Measurements from ENCODE around the gene MAPT. TPM values are rescaled to one million over a fixed set of nuclear protein-coding genes. Genes with fewer than 3 reads are reported as not detected.
A peak's percentile ranks its signal among the peaks of the same experiment; 100 is the strongest.

Gene MAPT
- polyA plus RNA-seq, 3 donors: 0.04 TPM; not detected in 2

DNA sequence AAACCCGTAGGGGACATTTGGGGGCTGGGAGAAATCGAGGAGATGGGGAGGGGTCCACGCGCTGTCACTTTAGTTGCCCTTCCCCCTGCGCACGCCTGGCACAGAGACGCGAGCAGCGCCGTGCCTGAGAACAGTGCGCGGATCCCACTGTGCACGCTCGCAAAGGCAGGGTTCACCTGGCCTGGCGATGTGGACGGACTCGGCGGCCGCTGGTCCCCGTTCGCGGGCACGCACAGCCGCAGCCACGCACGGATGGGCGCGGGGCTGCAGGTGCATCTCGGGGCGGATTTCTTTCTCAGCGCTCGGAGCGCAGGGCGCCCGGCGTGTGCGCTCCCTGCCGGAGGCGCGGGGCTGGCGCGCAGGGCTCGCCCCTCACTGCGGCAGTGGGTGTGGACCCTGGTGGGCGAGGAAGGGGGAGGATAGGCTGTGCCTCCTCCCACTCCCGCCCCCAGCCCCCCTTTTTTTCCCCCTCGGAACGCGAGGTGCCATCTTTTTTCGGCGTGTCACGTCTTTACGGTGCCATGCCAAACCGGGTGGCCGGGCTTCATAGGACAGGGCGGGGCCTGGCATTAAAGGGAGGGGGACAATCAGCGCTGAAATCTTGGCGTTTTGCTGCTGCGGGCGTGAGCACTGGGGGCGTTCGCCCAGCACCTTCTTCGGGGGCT lies 1.1 kb downstream of the MAPT start:
- Mint-ChIP-seq H3K4me3 (peak overlapping the region; percentile 76 to 86), H3K27me3 (ENCODE audit: low read depth in 3 of 3) (peaks cover 56 to 91% (median 72%) of the 10 kb centered on the region in 3 donors), H3K36me3 (peaks cover 0 to 4% of the 10 kb centered on the region in 2 donors), H3K27ac (no peak overlapping the region), H3K4me1 (peaks cover 16% of the 10 kb centered on the region), H3K9me3 (peaks cover 2 to 20% (median 10%) of the 10 kb centered on the region in 7 donors)
- intact Hi-C loops (cut with micrococcal nuclease): loop anchor here in 1 of 2 donors (10.0 kb wide), 1 partner anchor 369 kb away; no protein-coding TSS in a partner anchor
- no peaks in the 10 kb centered on the region for H4K20me1 ChIP-seq (ENCODE audit: insufficient read depth, low read length)
- peak overlapping the region; percentile 97 for H3K4me2 ChIP-seq (replicated peaks; ENCODE audit: extremely low read depth, low read length, poor library complexity, severe bottlenecking)
- no peak overlapping the region for H3K27ac ChIP-seq (ENCODE audit: low read depth in 1 of 2, low read length in 2 of 2)
- no peak overlapping the region for H2AFZ ChIP-seq (ENCODE audit: insufficient read depth, low read depth, low read length, poor library complexity, severe bottlenecking)
- H3K4me3 ChIP-seq (replicated peaks in 1 of 3; ENCODE audit: low read depth in 2 of 3, low read length in 3 of 3): peak overlapping the region in 1 of 3 experiments; percentile 83
- no peaks in the 10 kb centered on the region for H3K36me3 ChIP-seq (replicated peaks in 1 of 2; ENCODE audit: control insufficient read depth in 1 of 2, insufficient read depth in 2 of 2, low read length in 2 of 2)
- WGBS (ENCODE audit: insufficient coverage): under 1% methylated on average over 44 of the region's 63 CpGs
- no peaks in the 10 kb centered on the region for H3K79me2 ChIP-seq (ENCODE audit: insufficient read depth, low read length)
- peaks cover 19 to 26% of the 10 kb centered on the region in 2 donors for H3K4me1 ChIP-seq (ENCODE audit: control insufficient read depth in 1 of 2, insufficient read depth in 2 of 2, low read length in 2 of 2)
- peaks cover 0 to 7% of the 10 kb centered on the region in 2 donors for H3K9me3 ChIP-seq (replicated peaks in 1 of 2; ENCODE audit: control insufficient read depth in 1 of 2, insufficient read depth in 1 of 2, low read length in 2 of 2)
- H3K9ac ChIP-seq (ENCODE audit: insufficient read depth, low read length, poor library complexity, severe bottlenecking): no peak overlapping the region
- no peak for DNase-seq
- TF ChIP-seq CTCF (IDR thresholded peaks at IDR 0.05): no peak
- H3K27me3 ChIP-seq (ENCODE audit: control insufficient read depth in 2 of 2, insufficient read depth in 2 of 2, low read length in 2 of 2): peaks cover 31 to 79% of the 10 kb centered on the region in 2 donors

DNA sequence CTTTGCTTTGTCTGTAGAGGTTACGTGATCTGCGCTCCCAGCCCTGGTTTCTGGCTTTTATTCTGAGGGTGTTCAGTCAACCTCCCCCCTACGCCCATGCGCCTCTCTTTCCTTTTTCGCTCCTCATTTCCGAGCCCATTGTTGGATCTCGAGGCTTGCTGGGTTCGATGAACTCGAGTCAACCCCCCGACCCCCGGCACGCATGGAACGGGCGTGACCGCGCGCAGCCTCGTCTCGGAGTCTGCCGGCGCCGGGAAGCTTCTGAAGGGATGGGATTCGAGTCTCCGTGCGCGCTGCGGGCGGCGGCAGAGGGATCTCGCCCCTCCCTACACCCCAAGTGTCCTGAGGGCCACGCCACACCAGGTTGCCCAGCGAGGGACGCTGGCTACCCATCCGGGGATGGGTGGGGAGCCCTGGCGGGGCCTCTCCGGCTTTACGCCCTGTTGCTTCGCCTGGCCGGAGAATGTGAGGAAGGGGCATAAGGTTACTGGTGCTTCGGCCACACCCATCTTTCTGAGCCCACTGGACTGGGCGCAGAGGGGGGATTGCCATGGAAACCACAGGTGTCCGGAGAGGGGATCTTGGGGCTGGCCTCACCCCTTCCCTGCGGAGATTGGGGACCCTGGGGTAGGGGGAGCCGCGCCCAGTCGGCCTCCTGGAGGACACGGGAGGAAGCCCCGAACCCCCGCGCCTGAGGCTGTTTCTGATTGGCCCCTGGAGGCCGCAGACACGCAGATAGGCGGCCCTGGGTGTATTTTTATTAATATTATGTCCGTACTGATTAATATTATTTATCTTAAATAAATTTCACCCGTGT lies 1.8 kb downstream of the MAPT start:
- WGBS (ENCODE audit: insufficient coverage): 8% methylated on average over 33 of the region's 55 CpGs
- Histone ChIP-seq H3K79me2 (ENCODE audit: insufficient read depth, low read length) (no peaks in the 10 kb centered on the region), H3K9me3 (replicated peaks in 1 of 2; ENCODE audit: control insufficient read depth in 1 of 2, insufficient read depth in 1 of 2, low read length in 2 of 2) (peaks cover 0 to 7% of the 10 kb centered on the region in 2 donors), H3K4me3 (replicated peaks in 1 of 3; ENCODE audit: low read depth in 2 of 3, low read length in 3 of 3) (no peak overlapping the region), H2AFZ (ENCODE audit: insufficient read depth, low read depth, low read length, poor library complexity, severe bottlenecking) (no peak overlapping the region), H4K20me1 (ENCODE audit: insufficient read depth, low read length) (no peaks in the 10 kb centered on the region), H3K27ac (ENCODE audit: low read depth in 1 of 2, low read length in 2 of 2) (no peak overlapping the region), H3K4me1 (ENCODE audit: control insufficient read depth in 1 of 2, insufficient read depth in 2 of 2, low read length in 2 of 2) (peaks cover 19 to 26% of the 10 kb centered on the region in 2 donors), H3K36me3 (replicated peaks in 1 of 2; ENCODE audit: control insufficient read depth in 1 of 2, insufficient read depth in 2 of 2, low read length in 2 of 2) (no peaks in the 10 kb centered on the region), H3K9ac (ENCODE audit: insufficient read depth, low read length, poor library complexity, severe bottlenecking) (no peak overlapping the region), H3K4me2 (replicated peaks; ENCODE audit: extremely low read depth, low read length, poor library complexity, severe bottlenecking) (peak overlapping the region; percentile 97), H3K27me3 (ENCODE audit: control insufficient read depth in 2 of 2, insufficient read depth in 2 of 2, low read length in 2 of 2) (peaks cover 31 to 77% of the 10 kb centered on the region in 2 donors)
- Mint-ChIP-seq H3K27ac (no peak overlapping the region), H3K27me3 (ENCODE audit: low read depth in 3 of 3) (peaks cover 60 to 91% (median 72%) of the 10 kb centered on the region in 3 donors), H3K9me3 (peaks cover 2 to 20% (median 10%) of the 10 kb centered on the region in 7 donors), H3K4me1 (peaks cover 16% of the 10 kb centered on the region), H3K36me3 (peaks cover 0 to 4% of the 10 kb centered on the region in 2 donors), H3K4me3 (peak overlapping the region in 1 of 2 donors; percentile 70)
- no peak for TF ChIP-seq CTCF (IDR thresholded peaks at IDR 0.05)
- intact Hi-C loops (cut with micrococcal nuclease): loop anchor here in 1 of 2 donors (10.0 kb wide), 1 partner anchor 369 kb away; no protein-coding TSS in a partner anchor
- no peak for DNase-seq
